ENCODE data around the gene MEIOSIN. TPM values are rescaled to one million over a fixed set of nuclear protein-coding genes. Genes with fewer than 3 reads are reported as not detected.

The MEIOSIN gene
- total and polyA plus RNA-seq, 9 of the 15 experiments (the other 6 are each of a cell fraction or from before 2014, with no cell fraction given): 0.06 to 2.0 (median 0.76) TPM

GRCh38 chr19:45768984-45769782, 35.9 kb downstream of the MEIOSIN start, which contains the start of gene SIX5 (continued):
- TF ChIP-seq GATAD2A (IDR thresholded peaks at IDR 0.05) (peak; percentile 84; the same call in 1 of the 2 replicates), NR2C2 (CRISPR knock-in tag; IDR thresholded peaks at IDR 0.05) (peak; percentile 35; the same call in 1 of the 2 replicates), NR2C2 (tag; IDR thresholded peaks at IDR 0.05) (no peak), ZNF436 (CRISPR knock-in tag; IDR thresholded peaks at IDR 0.05) (no peak), HOXB6 (CRISPR knock-in tag; IDR thresholded peaks at IDR 0.05; ENCODE audit: borderline replicate concordance) (0 out of 2 replicates have a peak, but pooled peaks have one; percentile 13), ZNF75A (CRISPR knock-in tag; IDR thresholded peaks at IDR 0.05) (no peak), ZNF133 (CRISPR knock-in tag; IDR thresholded peaks at IDR 0.05) (no peak), ZFP36 (IDR thresholded peaks at IDR 0.05; ENCODE audit: low read depth, low read length, partially characterized antibody) (no peak), CBX1 (IDR thresholded peaks at IDR 0.05; ENCODE audit: low read depth) (no peak), ZNF224 (CRISPR knock-in tag; IDR thresholded peaks at IDR 0.05) (no peak), ARHGAP35 (IDR thresholded peaks at IDR 0.05; ENCODE audit: partially characterized antibody) (no peak), MYC (IDR thresholded peaks at IDR 0.05; ENCODE audit: low read depth, low read length) (peak; percentile 71), MYC (CRISPR knock-in tag; IDR thresholded peaks at IDR 0.05; ENCODE audit: borderline replicate concordance, low read depth) (no peak), CREB5 (CRISPR knock-in tag; IDR thresholded peaks at IDR 0.05) (no peak), IRF9 (tag; IDR thresholded peaks at IDR 0.05) (no peak), ATF1 (CRISPR knock-in tag; IDR thresholded peaks at IDR 0.05) (no peak), ATF1 (tag; IDR thresholded peaks at IDR 0.05) (peak; percentile 81), ZNF12 (CRISPR knock-in tag; IDR thresholded peaks at IDR 0.05) (no peak)
